Sigmoid colon (tissue), 7 donors: ENCODE data around the gene GRIA1. TPM values are rescaled to one million over a fixed set of nuclear protein-coding genes. Genes with fewer than 3 reads are reported as not detected.

Source experiments
- DNase-seq: peaks from one replicate; pipeline ENCODE4 v3.0.0-alpha.2; 2019
- H3K27ac ChIP-seq, 4 donors: fragments of 200-600 bp; sonication (generic); one replicate each; pipeline ENCODE4 v1.5.1; 2016 to 2019; ENCODE audit warnings: mild to moderate bottlenecking in 1 of 4
- H3K27me3 ChIP-seq, 3 donors: fragments of 200-600 bp; sonication (generic); one replicate each; pipeline ENCODE4 v1.5.1; 2019; ENCODE audit warnings: mild to moderate bottlenecking in 1 of 3
- H3K36me3 ChIP-seq, 4 donors: fragments of 200-600 bp; sonication (generic); one replicate each; pipeline ENCODE4 v1.5.1; 2016 to 2019
- H3K4me1 ChIP-seq, 4 donors: fragments of 200-600 bp; sonication (generic); one replicate each; pipeline ENCODE4 v1.5.1; 2017 to 2019
- H3K4me3 ChIP-seq, 4 donors: fragments of 200-600 bp; sonication (generic); one replicate each; pipeline ENCODE4 v1.5.1; 2017 to 2019; ENCODE audit warnings: mild to moderate bottlenecking in 2 of 4, moderate library complexity in 1 of 4
- H3K9me3 ChIP-seq, 4 donors: fragments of 200-600 bp in 3 of 4; sonication (generic) in 3 of 4; one replicate each; pipeline versions ENCODE4 v1.5.1 to v1.6.1; 2013 to 2019
- CTCF ChIP-seq, 4 experiments: fragments of 450-650 bp in 3 of 4; fragments of 200-600 bp in 1 of 4; IDR thresholded peaks; one replicate each; pipeline ENCODE4 v1.5.1; 2016 to 2019; ENCODE audit warnings: antibody characterized with exemption in 4 of 4, mild to moderate bottlenecking in 3 of 4, moderate library complexity in 2 of 4
- EP300 ChIP-seq, 4 donors: sonication (generic); formaldehyde crosslinking; IDR thresholded peaks; one replicate each; pipeline ENCODE4 v1.6.1; 2017; ENCODE audit warnings: antibody characterized with exemption in 4 of 4
- POLR2A ChIP-seq, 2 donors: fragments of 450-650 bp; IDR thresholded peaks; one replicate each; pipeline ENCODE4 v1.6.1; 2016; ENCODE audit warnings: antibody characterized with exemption in 2 of 2, mild to moderate bottlenecking in 2 of 2, moderate library complexity in 2 of 2
- POLR2AphosphoS5 ChIP-seq, 4 donors: sonication (generic); formaldehyde crosslinking; IDR thresholded peaks; one replicate each; pipeline ENCODE4 v1.6.1; 2017; ENCODE audit warnings: antibody characterized with exemption in 4 of 4
- WGBS, 2 donors: extraction: QIAGEN DNeasy Blood & Tissue Kit; methylation state at CpG; one replicate each; pipeline ENCODE4 v1.1.7; 2013; 5-methylcytosine and 5-hydroxymethylcytosine counted together
- intact Hi-C: fragments of 100-400 bp; cut with DNase I; formaldehyde crosslinking; loops from one replicate; pipeline ENCODE4 v1.15.1; 2023
- polyA plus RNA-seq, 3 donors: library from polyadenylated mRNA; stranded (reverse); fragments of 200-250 nt; gene quantifications; one replicate each; pipeline ENCODE4 v1.2.3, GENCODE V29; 2013
- total RNA-seq, 4 donors: library from RNA; depleted of rRNA; stranded (reverse); fragments of >200 nt; gene quantifications; one replicate each; pipeline ENCODE4 v1.1.0, GENCODE V29; 2016
- donor health status: healthy with polysubstance abuse.
- donor health status: Bipolar disorder and iron deficiency.
- donor health status: healthy.

Gene GRIA1
- total and polyA plus RNA-seq, 7 donors = under 0.01 to 1.5 (median 0.51) TPM; not detected in 1

- intact Hi-C loops = no loop called here
Observed at GRCh38 chr5:153712946-153713345, 222.5 kb downstream of the GRIA1 start.

GRCh38 chr5:153713943-153714342 is 223.5 kb downstream of the GRIA1 start:
- no peak overlapping the region for H3K27ac ChIP-seq
- intact Hi-C loops = no loop called here

More at GRCh38 chr5:153712946-153713345, 222.5 kb downstream of the GRIA1 start:
- Histone ChIP-seq H3K4me3 (no peak overlapping the region), H3K9me3 (no peaks in the 10 kb centered on the region), H3K36me3 (no peaks in the 10 kb centered on the region), H3K4me1 (no peaks in the 10 kb centered on the region), H3K27ac (no peak overlapping the region), H3K27me3 (no peaks in the 10 kb centered on the region)
- TF ChIP-seq EP300 (IDR thresholded peaks at IDR 0.05) (no peak), CTCF (IDR thresholded peaks at IDR 0.05) (no peak), POLR2A (IDR thresholded peaks at IDR 0.05) (no peak), POLR2AphosphoS5 (IDR thresholded peaks at IDR 0.05) (no peak)
- no peak for DNase-seq
- WGBS, 2 donors = 82 to 86% methylated on average over 3 of the region's 3 CpGs

GRCh38 chr5:153714798-153715197 is 224.3 kb downstream of the GRIA1 start:
- TF ChIP-seq CTCF (IDR thresholded peaks at IDR 0.05) (no peak), POLR2AphosphoS5 (IDR thresholded peaks at IDR 0.05) (no peak), EP300 (IDR thresholded peaks at IDR 0.05) (no peak), POLR2A (IDR thresholded peaks at IDR 0.05) (no peak)
- Histone ChIP-seq H3K36me3 (no peaks in the 10 kb centered on the region), H3K27ac (no peak overlapping the region), H3K9me3 (no peaks in the 10 kb centered on the region), H3K4me1 (no peaks in the 10 kb centered on the region), H3K4me3 (no peak overlapping the region), H3K27me3 (no peaks in the 10 kb centered on the region)
- DNase-seq = no peak
- WGBS, 2 donors = 66 to 84% methylated on average over 2 of the region's 2 CpGs
- intact Hi-C loops = no loop called here

More at GRCh38 chr5:153713943-153714342, 223.5 kb downstream of the GRIA1 start:
- H3K27me3 ChIP-seq = no peaks in the 10 kb centered on the region
- no peaks in the 10 kb centered on the region for H3K36me3 ChIP-seq
- no peak for TF ChIP-seq EP300 (IDR thresholded peaks at IDR 0.05)
- no peak for TF ChIP-seq CTCF (IDR thresholded peaks at IDR 0.05)
- no peak for TF ChIP-seq POLR2A (IDR thresholded peaks at IDR 0.05)
- TF ChIP-seq POLR2AphosphoS5 (IDR thresholded peaks at IDR 0.05) = no peak
- H3K9me3 ChIP-seq = no peaks in the 10 kb centered on the region
- no peaks in the 10 kb centered on the region for H3K4me1 ChIP-seq
- H3K4me3 ChIP-seq = no peak overlapping the region
- WGBS, 2 donors = 74 to 80% methylated on average over 8 of the region's 8 CpGs
- DNase-seq = no peak

GRCh38 chr5:153717287-153717686 is 226.8 kb downstream of the GRIA1 start:
- H3K36me3 ChIP-seq = no peaks in the 10 kb centered on the region
- no peaks in the 10 kb centered on the region for H3K27me3 ChIP-seq
- WGBS, 2 donors = 93 to 95% methylated on average over 3 of the region's 3 CpGs
- TF ChIP-seq POLR2AphosphoS5 (IDR thresholded peaks at IDR 0.05) (no peak), POLR2A (IDR thresholded peaks at IDR 0.05) (no peak), EP300 (IDR thresholded peaks at IDR 0.05) (no peak), CTCF (IDR thresholded peaks at IDR 0.05) (no peak)
- intact Hi-C loops = no loop called here
- no peak for DNase-seq
- H3K9me3 ChIP-seq = no peaks in the 10 kb centered on the region
- H3K4me3 ChIP-seq = no peak overlapping the region
- no peaks in the 10 kb centered on the region for H3K4me1 ChIP-seq
- no peak overlapping the region for H3K27ac ChIP-seq

GRCh38 chr5:153718713-153719112 is 228.2 kb downstream of the GRIA1 start:
- no peak overlapping the region for H3K4me3 ChIP-seq
- H3K4me1 ChIP-seq = no peaks in the 10 kb centered on the region
- no peaks in the 10 kb centered on the region for H3K36me3 ChIP-seq
- intact Hi-C loops = no loop called here
- no peak overlapping the region for H3K27ac ChIP-seq
- H3K27me3 ChIP-seq = no peaks in the 10 kb centered on the region
- WGBS, 2 donors = 57 to 65% methylated on average over 1 of the region's 1 CpG
- TF ChIP-seq EP300 (IDR thresholded peaks at IDR 0.05) (no peak), POLR2A (IDR thresholded peaks at IDR 0.05) (no peak), CTCF (IDR thresholded peaks at IDR 0.05) (no peak), POLR2AphosphoS5 (IDR thresholded peaks at IDR 0.05) (no peak)
- H3K9me3 ChIP-seq = no peaks in the 10 kb centered on the region
- DNase-seq = no peak
